Measurements from ENCODE around the gene ZNF512B.

GRCh38 chr20:63939061-63939935 lies 30.4 kb downstream of the ZNF512B start:
- TF ChIP-seq CTCF (conservative IDR thresholded peaks at IDR 0.05 in 1 of 2, IDR thresholded peaks at IDR 0.05 in 1 of 2; ENCODE audit: extremely low read depth in 1 of 2, insufficient read depth in 1 of 2, low read depth in 1 of 2, low read length in 2 of 2) (no peak), EZH2 (IDR thresholded peaks at IDR 0.05; ENCODE audit: borderline replicate concordance, low read length) (no peak)
